Central memory CD4-positive, alpha-beta T cell (primary cell): ENCODE results near the gene PSRC1.
A peak's percentile ranks its signal among the peaks of the same experiment; 100 is the strongest.

Source experiments
- DNase-seq: peaks from one replicate; pipeline ENCODE4 v3.0.0; 2022

The PSRC1 gene

GRCh38 chr1:109243860-109244552 is 38.9 kb downstream of the PSRC1 start:
- DNase-seq, result no peak

DNA sequence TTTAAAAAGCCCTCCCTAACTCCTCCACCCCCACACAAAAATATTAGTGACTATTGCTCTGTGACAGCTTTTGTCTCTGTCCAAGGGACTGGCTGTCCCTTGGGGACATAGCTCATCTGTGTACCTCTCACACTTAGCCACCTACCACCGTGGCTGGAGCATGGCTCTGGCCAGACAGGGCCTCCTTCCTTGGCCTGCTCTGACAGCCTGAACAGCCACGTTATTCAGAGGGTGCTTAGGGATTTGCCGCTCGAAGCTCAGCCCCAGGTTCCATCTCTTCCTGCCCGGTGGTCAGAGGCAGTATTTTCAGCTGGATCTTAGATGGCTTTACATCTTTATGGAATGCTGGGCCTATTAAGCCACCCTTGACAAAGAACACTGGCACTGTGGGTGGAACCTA is 39.7 kb downstream of the PSRC1 start:
- DNase-seq, result no peak

- no peak for DNase-seq
Observed at GRCh38 chr1:109242387-109242786, 40.6 kb downstream of the PSRC1 start.

- DNase-seq, result no peak
Observed at GRCh38 chr1:109241841-109242345, 41.1 kb downstream of the PSRC1 start.

GRCh38 chr1:109241344-109241743 is 41.6 kb downstream of the PSRC1 start:
- no peak for DNase-seq

GRCh38 chr1:109240158-109241152 is 42.5 kb downstream of the PSRC1 start:
- DNase-seq, result peak; percentile 14

DNA sequence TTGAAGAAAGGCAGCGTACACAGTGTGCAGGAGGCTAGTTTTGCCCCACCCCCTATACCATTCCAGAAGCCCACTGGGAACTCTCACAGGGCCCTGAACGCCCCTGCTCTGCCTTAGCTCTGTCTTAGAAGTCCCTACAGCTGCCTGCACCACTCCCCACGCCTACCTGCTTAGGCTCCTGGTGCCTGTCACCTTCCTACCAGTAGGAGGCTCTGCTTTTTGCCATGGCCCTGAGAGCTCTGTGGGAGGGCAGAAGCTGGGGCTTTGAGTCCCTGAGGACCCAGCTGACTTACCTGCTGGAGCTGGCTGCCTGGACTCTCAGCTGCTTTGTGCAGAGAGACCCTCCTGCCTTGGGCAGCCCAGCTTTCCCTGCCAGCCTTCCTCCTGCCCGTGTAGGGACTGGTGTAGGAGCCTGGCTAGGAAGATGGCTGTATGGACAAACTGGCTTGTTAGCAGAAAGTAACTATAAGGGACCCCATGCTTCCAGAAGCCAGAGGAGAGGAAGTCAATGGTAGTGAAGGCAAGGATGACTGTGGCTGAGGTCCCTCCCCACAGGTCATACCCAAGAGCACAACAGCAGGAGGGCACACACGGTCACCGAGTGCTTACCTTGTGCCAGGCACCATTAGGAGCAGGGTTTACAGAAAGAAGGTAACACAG is 43.4 kb downstream of the PSRC1 start:
- DNase-seq, result no peak

- no peak for DNase-seq
Observed at GRCh38 chr1:109239047-109239408, 43.9 kb downstream of the PSRC1 start.

GRCh38 chr1:109238382-109238781 is 44.6 kb downstream of the PSRC1 start:
- no peak for DNase-seq

GRCh38 chr1:109237512-109237911 is 45.4 kb downstream of the PSRC1 start:
- DNase-seq, result no peak

DNA sequence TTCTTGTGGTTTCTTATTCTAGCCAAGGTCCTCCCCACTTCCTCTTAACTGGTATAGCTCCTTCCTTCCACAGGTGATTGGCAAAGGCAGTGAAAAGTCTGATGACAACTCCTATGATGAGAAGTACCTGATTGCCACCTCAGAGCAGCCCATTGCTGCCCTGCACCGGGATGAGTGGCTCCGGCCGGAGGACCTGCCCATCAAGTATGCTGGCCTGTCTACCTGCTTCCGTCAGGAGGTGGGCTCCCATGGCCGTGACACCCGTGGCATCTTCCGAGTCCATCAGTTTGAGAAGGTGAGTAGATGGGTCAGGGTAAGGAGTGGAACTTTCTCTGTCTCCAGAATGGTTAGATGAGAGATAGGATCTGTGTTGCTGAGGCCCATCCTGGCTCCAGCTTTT is 47.8 kb downstream of the PSRC1 start:
- DNase-seq, result no peak

DNA sequence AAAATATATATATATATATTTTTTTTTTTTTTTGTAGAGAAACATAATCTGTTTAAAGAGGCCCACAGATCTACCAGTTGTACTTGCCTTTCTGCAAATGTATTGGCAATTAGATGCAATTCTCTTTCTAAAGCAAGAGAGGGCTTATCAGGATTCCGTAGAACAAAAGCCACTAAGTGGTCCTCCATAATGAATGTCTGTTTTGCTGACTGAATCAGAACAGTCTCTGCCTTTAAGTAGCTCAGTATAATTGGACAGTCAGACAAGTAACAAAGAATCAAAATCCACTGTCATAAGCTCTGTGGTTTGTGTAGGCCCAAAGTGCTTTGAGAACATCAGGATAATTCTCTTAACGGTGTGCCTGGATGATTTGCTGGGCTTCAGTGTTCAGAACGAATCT is 51.9 kb downstream of the PSRC1 start:
- no peak for DNase-seq
